Stomach (tissue), 4 donors: ENCODE results near the gene ZNF471.

ENCODE experiments used
- CTCF ChIP-seq, 7 experiments: fragments of 450-650 bp in 4 of 7; fragments of 200-600 bp in 3 of 7; sonication (generic) in 3 of 7; IDR thresholded peaks; one replicate each; pipeline ENCODE4 v1.5.1; 2016 to 2019; ENCODE audit warnings: antibody characterized with exemption in 7 of 7, control low read depth in 2 of 7, mild to moderate bottlenecking in 1 of 7
- POLR2A ChIP-seq, 4 donors: fragments of 450-650 bp; IDR thresholded peaks; one replicate each; pipeline ENCODE4 v1.6.1; 2016; ENCODE audit warnings: antibody characterized with exemption in 4 of 4, control low read depth in 2 of 4, mild to moderate bottlenecking in 1 of 4, moderate library complexity in 1 of 4
- POLR2AphosphoS5 ChIP-seq, 3 donors: sonication (generic); formaldehyde crosslinking; IDR thresholded peaks; one replicate each; pipeline ENCODE4 v1.6.1; 2016; ENCODE audit warnings: antibody characterized with exemption in 3 of 3

GRCh38 chr19:56474308-56474707 is 33.3 kb upstream of the ZNF471 start:
- TF ChIP-seq CTCF (IDR thresholded peaks at IDR 0.05) (no peak), POLR2A (IDR thresholded peaks at IDR 0.05) (no peak), POLR2AphosphoS5 (IDR thresholded peaks at IDR 0.05) (no peak)
